Measurements from ENCODE around the gene SLC12A8. TPM values are rescaled to one million over a fixed set of nuclear protein-coding genes. Genes with fewer than 3 reads are reported as not detected.

Gene SLC12A8
- total and polyA plus RNA-seq, 10 of the 15 experiments (the other 5 are each of a cell fraction or from before 2014, with no cell fraction given), result 2.5 to 71.6 (median 50.1) TPM

GRCh38 chr3:125144653-125145314 lies 67.8 kb downstream of the SLC12A8 start (continued):
- TF ChIP-seq ZBTB4 (CRISPR knock-in tag; IDR thresholded peaks at IDR 0.05) (no peak), ZBTB33 (IDR thresholded peaks at IDR 0.05) (no peak), POLR2A (IDR thresholded peaks at IDR 0.05; ENCODE audit: low read depth, low read length) (no peak), PML (IDR thresholded peaks at IDR 0.05; ENCODE audit: low read length) (no peak), REST (IDR thresholded peaks at IDR 0.05; ENCODE audit: low read depth, low read length) (no peak), IRF5 (IDR thresholded peaks at IDR 0.05; ENCODE audit: borderline replicate concordance) (no peak), RAD21 (IDR thresholded peaks at IDR 0.05; ENCODE audit: insufficient read depth, low read depth, low read length) (no peak), NRF1 (conservative IDR thresholded peaks at IDR 0.05; ENCODE audit: low read depth, low read length) (no peak), EP300 (IDR thresholded peaks at IDR 0.05; ENCODE audit: borderline replicate concordance in 1 of 2, control insufficient read depth in 1 of 2, low read depth in 2 of 2, low read length in 2 of 2) (no peak), POLR2AphosphoS2 (IDR thresholded peaks at IDR 0.05; ENCODE audit: low read depth, low read length) (no peak), TARDBP (IDR thresholded peaks at IDR 0.05; ENCODE audit: borderline replicate concordance) (no peak)
